Cardiac fibroblast (primary cell): ENCODE measurements around the gene ATP2C1.
"Not testable (repeated sequence)": the region's sequence is repeated elsewhere in the genome, so short reads cannot be mapped to it uniquely, and the experiment has no call there.

Source experiments
- DNase-seq, 2 donors: peaks; one replicate each; pipeline versions ENCODE4 v3.0.0 to v3.0.0-alpha.2; 2010; ENCODE audit warnings: low read depth in 2 of 2
- H3K4me3 ChIP-seq, 2 donors: replicated peaks in 1 of 2; 1 replicate in 1 of 2; 2 replicates in 1 of 2; pipeline ENCODE4 v1.5.1; 2011; ENCODE audit warnings: low read depth in 2 of 2, low read length in 2 of 2, mild to moderate bottlenecking in 2 of 2, moderate library complexity in 1 of 2
- CTCF ChIP-seq: IDR thresholded peaks from one replicate; pipeline ENCODE4 v1.5.1; 2011; ENCODE audit warnings: low read depth, mild to moderate bottlenecking, low read length, inconsistent platforms

ATP2C1 gene

GRCh38 chr3:130971208-130971607, 77.3 kb downstream of the ATP2C1 start:
- peak in 1 of 2 donors; percentile 41 for DNase-seq
- no peak overlapping the region for H3K4me3 ChIP-seq
- TF ChIP-seq CTCF = no peak

GRCh38 chr3:130972592-130972991, 78.7 kb downstream of the ATP2C1 start:
- DNase-seq, H3K4me3 ChIP-seq: not testable (repeated sequence)

GRCh38 chr3:130973406-130973805, 79.5 kb downstream of the ATP2C1 start:
- no peak for TF ChIP-seq CTCF
- no peak for DNase-seq
- no peak overlapping the region for H3K4me3 ChIP-seq

GRCh38 chr3:130974201-130974600, 80.3 kb downstream of the ATP2C1 start:
- H3K4me3 ChIP-seq = no peak overlapping the region
- TF ChIP-seq CTCF = no peak
- DNase-seq = no peak

- no peak overlapping the region for H3K4me3 ChIP-seq
Observed at GRCh38 chr3:130975251-130975650, 81.4 kb downstream of the ATP2C1 start.

GRCh38 chr3:130976706-130977105, 82.8 kb downstream of the ATP2C1 start:
- no peak overlapping the region for H3K4me3 ChIP-seq
- DNase-seq = no peak
- no peak for TF ChIP-seq CTCF

More at GRCh38 chr3:130975251-130975650, 81.4 kb downstream of the ATP2C1 start:
- DNase-seq = no peak
- no peak for TF ChIP-seq CTCF

- DNase-seq = no peak
- H3K4me3 ChIP-seq = no peak overlapping the region
- no peak for TF ChIP-seq CTCF
Observed at GRCh38 chr3:130979117-130979516, 85.2 kb downstream of the ATP2C1 start.
